Activated CD4-positive, alpha-beta T cell treated with anti-CD3 and anti-CD28 coated beads, Interleukin-2, amount 50 U/mL, for 1 hour (primary cell): ENCODE data around the gene PACRG.

Experiments used
- DNase-seq: peaks from one replicate; pipeline ENCODE4 v3.0.0-alpha.2; 2020

The PACRG gene

GRCh38 chr6:163098827-163099479 lies 371.2 kb downstream of the PACRG start:
- no peak for DNase-seq

- no peak for DNase-seq
Observed at GRCh38 chr6:163099621-163100171, 371.9 kb downstream of the PACRG start.

GRCh38 chr6:163100259-163100658 lies 372.5 kb downstream of the PACRG start:
- DNase-seq = no peak

GRCh38 chr6:163113358-163113962 lies 385.7 kb downstream of the PACRG start:
- DNase-seq = no peak

- no peak for DNase-seq
Observed at GRCh38 chr6:163118941-163119340, 391.2 kb downstream of the PACRG start.

- no peak for DNase-seq
Observed at GRCh38 chr6:163120223-163120622, 392.4 kb downstream of the PACRG start.

- DNase-seq = no peak
Observed at GRCh38 chr6:163121270-163121669, 393.5 kb downstream of the PACRG start.

GRCh38 chr6:163122365-163122764 lies 394.6 kb downstream of the PACRG start:
- DNase-seq = no peak

GRCh38 chr6:163123098-163123497 lies 395.3 kb downstream of the PACRG start:
- DNase-seq = no peak

- no peak for DNase-seq
Observed at GRCh38 chr6:163126741-163127140, 399.0 kb downstream of the PACRG start.

- no peak for DNase-seq
Observed at GRCh38 chr6:163127587-163127986, 399.8 kb downstream of the PACRG start.

- no peak for DNase-seq
Observed at GRCh38 chr6:163128324-163128723, 400.6 kb downstream of the PACRG start.

- no peak for DNase-seq
Observed at GRCh38 chr6:163132050-163132750, 404.4 kb downstream of the PACRG start.

GRCh38 chr6:163133017-163133416 lies 405.2 kb downstream of the PACRG start:
- no peak for DNase-seq

GRCh38 chr6:163133691-163134090 lies 405.9 kb downstream of the PACRG start:
- no peak for DNase-seq

GRCh38 chr6:163136681-163137397 lies 409.1 kb downstream of the PACRG start:
- DNase-seq = no peak

GRCh38 chr6:163137398-163137881 lies 409.7 kb downstream of the PACRG start:
- no peak for DNase-seq

GRCh38 chr6:163146036-163146435 lies 418.3 kb downstream of the PACRG start:
- DNase-seq = no peak

GRCh38 chr6:163147994-163148393 lies 420.2 kb downstream of the PACRG start:
- no peak for DNase-seq

- DNase-seq = no peak
Observed at GRCh38 chr6:163148451-163149278, 420.9 kb downstream of the PACRG start.

GRCh38 chr6:163149279-163149848 lies 421.6 kb downstream of the PACRG start:
- no peak for DNase-seq

GRCh38 chr6:163151212-163151611 lies 423.4 kb downstream of the PACRG start:
- DNase-seq = no peak
